ENCODE results near the gene CTRB1.
"Not testable (repeated sequence)": the region's sequence is repeated elsewhere in the genome, so short reads cannot be mapped to it uniquely, and the experiment has no call there.

CTRB1 gene

GRCh38 chr16:75202069-75202590 lies 16.7 kb upstream of the CTRB1 start:
- Mint-ChIP-seq H3K9me3 (no peaks in the 10 kb centered on the region), H3K4me1 (peaks cover 25% of the 10 kb centered on the region), H3K27me3 (ENCODE audit: low read depth, poor library complexity) (peaks cover 12% of the 10 kb centered on the region), H3K4me3 (no peak overlapping the region), H3K36me3 (ENCODE audit: low read depth) (no peaks in the 10 kb centered on the region), H3K27ac (no peak overlapping the region)
- no peak for DNase-seq
- no peak for TF ChIP-seq CTCF (IDR thresholded peaks at IDR 0.05)

GRCh38 chr16:75203096-75203495 lies 15.7 kb upstream of the CTRB1 start:
- DNase-seq: no peak
- H3K4me3 Mint-ChIP-seq: no peak overlapping the region
- peaks cover 20% of the 10 kb centered on the region for H3K4me1 Mint-ChIP-seq
- H3K9me3 Mint-ChIP-seq: no peaks in the 10 kb centered on the region
- no peak overlapping the region for H3K27ac Mint-ChIP-seq
- no peak for TF ChIP-seq CTCF (IDR thresholded peaks at IDR 0.05)
- no peaks in the 10 kb centered on the region for H3K36me3 Mint-ChIP-seq (ENCODE audit: low read depth)
- H3K27me3 Mint-ChIP-seq (ENCODE audit: low read depth, poor library complexity): peaks cover 11% of the 10 kb centered on the region

GRCh38 chr16:75203667-75204409 lies 14.9 kb upstream of the CTRB1 start:
- Mint-ChIP-seq H3K36me3 (ENCODE audit: low read depth) (no peaks in the 10 kb centered on the region), H3K27me3 (ENCODE audit: low read depth, poor library complexity) (peaks cover 9% of the 10 kb centered on the region), H3K4me1 (peaks cover 16% of the 10 kb centered on the region), H3K9me3 (no peaks in the 10 kb centered on the region), H3K27ac (no peak overlapping the region), H3K4me3 (no peak overlapping the region)
- TF ChIP-seq CTCF (IDR thresholded peaks at IDR 0.05): no peak
- DNase-seq: no peak

GRCh38 chr16:75204410-75204758 lies 14.4 kb upstream of the CTRB1 start:
- no peaks in the 10 kb centered on the region for H3K9me3 Mint-ChIP-seq
- no peak overlapping the region for H3K4me3 Mint-ChIP-seq
- no peak for TF ChIP-seq CTCF (IDR thresholded peaks at IDR 0.05)
- peaks cover 16% of the 10 kb centered on the region for H3K4me1 Mint-ChIP-seq
- peaks cover 9% of the 10 kb centered on the region for H3K27me3 Mint-ChIP-seq (ENCODE audit: low read depth, poor library complexity)
- no peak overlapping the region for H3K27ac Mint-ChIP-seq
- no peaks in the 10 kb centered on the region for H3K36me3 Mint-ChIP-seq (ENCODE audit: low read depth)
- no peak for DNase-seq

GRCh38 chr16:75204905-75205304 lies 13.9 kb upstream of the CTRB1 start:
- not testable (repeated sequence) for H3K9me3 Mint-ChIP-seq

GRCh38 chr16:75205438-75205837 lies 13.3 kb upstream of the CTRB1 start:
- not testable (repeated sequence) for H3K9me3 Mint-ChIP-seq; H3K4me3 Mint-ChIP-seq; H3K27me3 Mint-ChIP-seq (ENCODE audit: low read depth, poor library complexity); DNase-seq; H3K27ac Mint-ChIP-seq; H3K36me3 Mint-ChIP-seq (ENCODE audit: low read depth)
- H3K4me1 Mint-ChIP-seq: peaks cover 16% of the 10 kb centered on the region

More at GRCh38 chr16:75204905-75205304, 13.9 kb upstream of the CTRB1 start:
- H3K4me3 Mint-ChIP-seq; H3K27me3 Mint-ChIP-seq (ENCODE audit: low read depth, poor library complexity); H3K27ac Mint-ChIP-seq; DNase-seq; H3K36me3 Mint-ChIP-seq (ENCODE audit: low read depth): not testable (repeated sequence)
- peaks cover 16% of the 10 kb centered on the region for H3K4me1 Mint-ChIP-seq

- H3K27ac Mint-ChIP-seq; H3K36me3 Mint-ChIP-seq (ENCODE audit: low read depth); H3K4me3 Mint-ChIP-seq; H3K27me3 Mint-ChIP-seq (ENCODE audit: low read depth, poor library complexity); H3K9me3 Mint-ChIP-seq; DNase-seq: not testable (repeated sequence)
- H3K4me1 Mint-ChIP-seq: peaks cover 20% of the 10 kb centered on the region
Measured at GRCh38 chr16:75205961-75206748, 12.6 kb upstream of the CTRB1 start.
